GM12801 (cell line): ENCODE data around the gene SPDYE6.

Source experiments
- CTCF ChIP-seq: IDR thresholded peaks from one replicate; pipeline ENCODE4 v1.5.1; 2011; ENCODE audit warnings: control low read depth; ENCODE audit not compliant: insufficient read length; ENCODE audit errors: extremely low read depth

SPDYE6 gene

GRCh38 chr7:102326157-102326889 lies 29.9 kb downstream of the SPDYE6 start:
- no peak for TF ChIP-seq CTCF

DNA sequence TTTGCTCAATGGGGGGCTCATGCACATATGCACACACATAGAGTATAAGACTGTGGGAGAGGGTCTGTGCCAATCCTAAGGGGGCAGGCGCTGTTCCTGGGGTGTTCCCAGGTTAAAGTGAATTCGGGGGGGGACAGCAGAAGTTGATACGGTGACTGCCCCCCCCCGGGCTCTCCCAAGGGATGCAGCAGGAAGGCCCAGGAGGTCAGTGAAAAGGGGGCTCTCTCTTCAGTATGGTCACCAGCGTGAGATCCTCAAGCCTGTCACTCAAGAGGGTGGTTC lies 32.4 kb downstream of the SPDYE6 start:
- no peak for TF ChIP-seq CTCF

DNA sequence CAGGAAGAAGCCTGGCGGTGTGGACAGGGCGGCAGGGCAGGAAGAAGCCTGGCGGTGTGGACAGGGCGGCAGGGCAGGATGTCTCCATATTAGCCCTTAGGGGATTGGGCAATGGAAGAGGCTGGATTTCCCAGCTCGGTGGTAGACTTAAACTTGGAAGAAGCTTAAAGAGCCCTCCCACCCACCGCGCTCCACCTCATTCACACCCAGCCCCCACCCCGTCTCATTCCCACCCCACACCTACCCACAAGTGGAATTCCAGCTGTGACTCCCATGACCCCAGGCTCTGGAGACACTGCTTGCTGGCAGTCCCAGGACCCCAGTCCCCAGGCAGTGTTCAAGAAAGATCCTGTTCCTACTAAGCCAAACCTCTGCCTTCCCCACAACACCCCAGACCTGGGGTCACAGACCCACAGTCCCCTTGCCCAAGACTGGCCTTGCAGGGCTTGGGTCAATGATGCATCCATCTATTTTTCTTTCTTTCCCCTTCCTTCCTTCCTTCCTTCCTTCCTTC lies 34.0 kb downstream of the SPDYE6 start:
- no peak for TF ChIP-seq CTCF

- no peak for TF ChIP-seq CTCF
Measured at GRCh38 chr7:102321351-102322201, 34.7 kb downstream of the SPDYE6 start.

GRCh38 chr7:102320601-102321350 lies 35.5 kb downstream of the SPDYE6 start:
- TF ChIP-seq CTCF: no peak

GRCh38 chr7:102320181-102320580 lies 36.1 kb downstream of the SPDYE6 start:
- TF ChIP-seq CTCF: no peak

DNA sequence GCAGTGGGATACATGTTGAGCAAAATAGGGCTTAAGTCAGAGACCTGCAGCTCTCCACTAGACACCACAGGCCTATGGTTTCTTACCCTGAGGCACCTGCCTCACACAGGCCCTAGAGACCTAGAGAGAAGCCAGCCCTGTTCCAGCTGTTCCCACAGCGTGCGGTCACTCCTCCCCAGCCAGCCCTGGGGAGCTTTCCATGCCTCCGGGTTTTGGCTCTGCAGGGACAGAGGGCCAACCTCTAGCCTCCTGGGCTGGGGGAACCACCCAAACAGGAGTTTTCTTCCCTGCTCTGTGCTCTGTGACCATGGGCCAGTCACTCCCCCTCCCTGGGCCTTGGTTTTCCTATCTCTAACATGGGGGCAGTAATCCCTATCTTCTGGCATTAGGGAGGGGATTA lies 36.6 kb downstream of the SPDYE6 start:
- TF ChIP-seq CTCF: no peak
